GM19328 (cell line): ENCODE measurements around the gene FRG2.
"Not testable (repeated sequence)": the region's sequence is repeated elsewhere in the genome, so short reads cannot be mapped to it uniquely, and the experiment has no call there.

Experiments
- ATAC-seq: cut with Tn5 transposase; IDR thresholded peaks from one replicate; pipeline ENCODE4 v1.9.1; 2021; ENCODE audit warnings: mild to moderate bottlenecking, moderate library complexity; ENCODE audit not compliant: unreplicated experiment

FRG2 gene

GRCh38 chr4:190016369-190017289 is 10.4 kb downstream of the FRG2 start:
- ATAC-seq: no peak

GRCh38 chr4:190015538-190016368 is 11.3 kb downstream of the FRG2 start:
- no peak for ATAC-seq

GRCh38 chr4:190014771-190015537 is 12.1 kb downstream of the FRG2 start:
- ATAC-seq: no peak

GRCh38 chr4:189989941-189990340 is 37.1 kb downstream of the FRG2 start:
- not testable (repeated sequence) for ATAC-seq

- ATAC-seq: no peak
Observed at GRCh38 chr4:189988877-189989431, 38.1 kb downstream of the FRG2 start.

DNA sequence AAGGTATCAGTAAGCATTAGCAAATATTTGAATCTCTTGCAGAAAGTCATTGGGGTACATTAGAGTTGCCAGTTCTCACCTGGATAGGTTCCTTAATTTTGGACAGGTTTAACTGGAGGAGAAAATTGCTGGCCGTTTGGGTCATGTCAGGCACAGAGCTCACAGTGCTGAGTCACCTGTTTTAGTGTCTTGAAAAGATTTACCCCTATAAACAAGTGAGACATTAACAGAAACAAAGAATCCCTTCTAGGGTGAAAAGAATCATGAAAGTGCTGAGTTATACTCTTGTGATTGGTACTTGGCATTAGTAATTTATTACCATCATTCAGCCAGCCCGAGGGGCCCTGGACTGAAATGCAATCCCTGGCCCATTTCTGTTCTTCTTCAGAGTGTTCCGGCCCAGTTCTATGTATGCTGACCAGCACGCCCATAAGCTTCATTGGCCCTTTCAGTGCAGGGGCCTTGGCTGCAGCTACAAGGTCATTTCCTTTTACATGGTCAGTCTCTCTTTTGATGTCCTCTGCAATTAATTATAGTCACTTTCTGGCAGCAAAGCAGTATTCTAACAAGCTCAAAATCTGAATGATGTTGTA is 41.3 kb downstream of the FRG2 start:
- ATAC-seq: not testable (repeated sequence)

GRCh38 chr4:189984661-189985060 is 42.4 kb downstream of the FRG2 start:
- not testable (repeated sequence) for ATAC-seq

GRCh38 chr4:189983916-189984526 is 43.0 kb downstream of the FRG2 start:
- ATAC-seq: not testable (repeated sequence)

DNA sequence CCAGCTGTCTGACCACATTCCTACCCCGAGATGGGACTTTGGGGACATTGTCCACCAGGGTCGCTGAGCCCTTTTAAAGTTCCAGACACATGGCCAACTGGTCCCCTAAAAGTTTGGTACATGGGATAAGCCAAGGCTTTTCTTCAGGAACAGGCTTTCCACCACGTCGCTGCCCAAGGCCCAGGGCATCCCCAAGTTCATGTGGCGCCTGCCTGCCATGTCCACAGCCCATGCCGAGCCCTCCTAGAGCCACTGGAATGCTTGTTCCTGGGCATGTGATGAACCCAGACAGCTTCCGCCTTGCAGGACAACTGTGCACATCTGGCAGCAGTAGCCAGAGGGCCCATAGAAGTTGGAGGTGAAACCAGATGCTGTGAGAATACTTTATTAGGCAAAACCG is 45.1 kb downstream of the FRG2 start:
- ATAC-seq: no peak

DNA sequence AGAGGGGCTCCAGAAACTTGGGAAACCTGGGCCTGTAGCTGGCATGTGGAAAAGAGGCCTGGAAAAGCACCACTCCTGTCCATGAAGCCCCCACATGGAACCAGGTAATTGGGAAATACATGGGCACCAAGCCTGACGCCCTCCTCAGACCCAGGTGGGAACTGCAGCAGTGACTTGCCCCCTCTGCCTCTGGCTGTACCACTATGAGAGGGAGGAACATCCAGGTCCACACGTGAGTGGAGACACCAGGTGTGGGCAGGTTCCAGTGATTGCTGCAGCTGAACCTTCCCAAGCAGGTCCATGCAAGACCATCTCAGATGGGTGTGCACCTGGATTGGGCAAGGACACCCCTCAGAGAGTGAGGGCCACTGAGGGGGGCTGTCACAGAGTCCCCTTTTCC is 46.8 kb downstream of the FRG2 start:
- not testable (repeated sequence) for ATAC-seq

DNA sequence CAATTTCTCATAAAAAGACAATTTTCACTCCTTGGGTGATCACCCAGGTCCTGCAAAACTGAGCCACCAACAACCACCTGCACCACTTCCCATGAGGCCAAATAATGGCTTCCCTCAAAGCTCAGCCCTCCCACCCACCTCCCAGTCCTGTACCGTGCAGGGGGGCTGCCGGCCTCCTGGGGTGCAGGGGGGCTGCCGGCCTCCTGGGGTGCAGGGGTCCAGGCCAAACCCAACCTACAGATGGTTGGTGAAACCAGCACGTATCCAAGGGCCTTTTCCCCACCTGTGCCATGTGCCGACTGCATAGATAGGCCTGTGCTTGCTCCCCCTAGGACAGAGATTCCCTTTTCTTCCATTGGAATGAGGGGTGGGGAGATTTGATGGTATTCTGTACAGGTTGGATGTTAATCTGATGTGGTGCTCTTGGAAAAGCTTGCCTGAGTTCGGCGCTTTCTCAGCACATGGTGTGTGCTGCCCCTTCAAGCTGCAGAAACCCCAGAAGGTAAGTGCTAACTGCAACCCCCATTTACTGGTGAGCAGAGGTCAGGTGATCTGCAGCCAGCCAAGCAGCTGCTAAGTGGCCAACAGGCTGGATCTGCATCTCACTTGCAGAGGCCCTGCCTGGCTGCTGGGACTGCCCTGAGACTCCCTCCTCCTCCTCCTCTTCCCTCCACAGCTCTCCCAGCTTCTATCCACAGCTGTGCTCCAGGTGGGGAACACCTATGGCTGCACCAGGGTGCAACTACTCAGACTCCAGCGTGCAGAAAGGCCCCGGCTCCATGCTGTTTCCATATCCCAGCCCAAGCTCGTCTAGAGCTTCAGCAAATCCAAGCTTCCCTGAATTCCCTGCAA is 47.6 kb downstream of the FRG2 start:
- ATAC-seq: no peak
